B cell (primary cell): ENCODE measurements around the gene MMP14. TPM values are rescaled to one million over a fixed set of nuclear protein-coding genes. Genes with fewer than 3 reads are reported as not detected.

Source experiments
- ATAC-seq: fragments of 200-7000 bp; cut with Tn5 transposase; one replicate; pipeline ENCODE4 v1.10.0; 2021; ENCODE audit warnings: low read depth, mild to moderate bottlenecking, moderate number of reproducible peaks, moderate library complexity
- CTCF ChIA-PET: fragments of 350-600 bp; sonication (Branson Sonifier 250); formaldehyde crosslinking; loops from one replicate; lab custom pipeline; 2021; ENCODE audit warnings: antibody characterized with exemption, inconsistent platforms; lab: Charles Lee
- POLR2A ChIA-PET: fragments of 350-600 bp; sonication (Branson Sonifier 250); formaldehyde crosslinking; loops from one replicate; lab custom pipeline; 2021; ENCODE audit warnings: antibody characterized with exemption; lab: Charles Lee
- DNase-seq: peaks from one replicate; pipeline ENCODE4 v3.0.0; 2013
- H2AFZ ChIP-seq: 2 replicates; pipeline ENCODE4 v1.6.1; 2012; ENCODE audit warnings: mild to moderate bottlenecking, low read depth, low read length; ENCODE audit not compliant: insufficient read depth, poor library complexity, severe bottlenecking
- H3K27ac ChIP-seq, 2 donors: 1 replicate in 1 of 2; 2 replicates in 1 of 2; pipeline ENCODE4 v1.5.1; 2012 to 2013; ENCODE audit warnings: low read length in 2 of 2, mild to moderate bottlenecking in 2 of 2, moderate library complexity in 1 of 2
- H3K27me3 ChIP-seq, 4 experiments: fragments of 200-600 bp in 1 of 4; sonication (generic) in 1 of 4; replicated peaks in 1 of 4; 1 replicate in 2 of 4; 2 replicates in 2 of 4; pipeline versions ENCODE4 v1.6.1 to v1.7.0; 2013 to 2016; ENCODE audit warnings: low read length in 3 of 4, mild to moderate bottlenecking in 2 of 4, mixed read lengths in 1 of 4, moderate library complexity in 1 of 4; ENCODE audit not compliant: insufficient read depth in 4 of 4, control insufficient read depth in 3 of 4; ENCODE audit errors: control extremely low read depth in 1 of 4
- H3K36me3 ChIP-seq, 2 experiments: replicated peaks in 1 of 2; 1 replicate in 1 of 2; 2 replicates in 1 of 2; pipeline versions ENCODE4 v1.6.1 to v1.7.1; 2013; ENCODE audit warnings: low read length in 1 of 2; ENCODE audit not compliant: insufficient read depth in 2 of 2, control insufficient read depth in 1 of 2; ENCODE audit errors: control extremely low read depth in 1 of 2, extremely low read depth in 1 of 2
- H3K4me1 ChIP-seq, 2 donors: fragments of 200-600 bp in 1 of 2; sonication (generic) in 1 of 2; 1 replicate in 1 of 2; 2 replicates in 1 of 2; pipeline versions ENCODE4 v1.5.1 to v1.6.1; 2013 to 2017; ENCODE audit warnings: low read length in 2 of 2; ENCODE audit not compliant: control insufficient read depth in 2 of 2, insufficient read depth in 2 of 2
- H3K4me2 ChIP-seq: replicated peaks from 2 replicates; pipeline ENCODE3; 2012; ENCODE audit warnings: mild to moderate bottlenecking, low read depth, low read length; ENCODE audit not compliant: poor library complexity, severe bottlenecking
- H3K4me3 ChIP-seq, 5 experiments: fragments of 200-600 bp in 1 of 5; sonication (generic) in 1 of 5; 1 replicate in 3 of 5; 2 replicates in 2 of 5; pipeline versions ENCODE4 v1.5.1 to v1.7.0; 2011 to 2016; ENCODE audit warnings: low read length in 4 of 5, mild to moderate bottlenecking in 4 of 5, low read depth in 2 of 5, control low read depth in 1 of 5, moderate library complexity in 1 of 5; ENCODE audit not compliant: insufficient read depth in 1 of 5; ENCODE audit errors: control extremely low read depth in 1 of 5, extremely low read depth in 1 of 5
- H3K79me2 ChIP-seq: fragments of 200-600 bp; sonication (generic); one replicate; pipeline ENCODE4 v1.6.0; 2016; ENCODE audit warnings: low read length; ENCODE audit not compliant: control insufficient read depth, insufficient read depth
- H3K9ac ChIP-seq: fragments of 200-600 bp; sonication (generic); 2 replicates; pipeline ENCODE4 v1.6.1; 2017; ENCODE audit warnings: mild to moderate bottlenecking, low read length, moderate library complexity
- H3K9me3 ChIP-seq, 3 donors: one replicate each; pipeline versions ENCODE4 v1.6.1 to v1.7.1; 2013; ENCODE audit warnings: low read length in 2 of 3; ENCODE audit not compliant: control insufficient read depth in 2 of 3, insufficient read depth in 1 of 3; ENCODE audit errors: control extremely low read depth in 1 of 3
- H4K20me1 ChIP-seq: 2 replicates; pipeline ENCODE4 v1.6.0; 2012; ENCODE audit warnings: mild to moderate bottlenecking, low read length; ENCODE audit not compliant: insufficient read depth, control insufficient read depth, poor library complexity, severe bottlenecking
- H3K27ac Mint-ChIP-seq: one replicate; pipeline ENCODE4 v1.8.0; 2021; ENCODE audit warnings: mixed read lengths
- H3K27me3 Mint-ChIP-seq: one replicate; pipeline ENCODE4 v1.8.0; 2021; ENCODE audit warnings: mixed read lengths
- H3K4me1 Mint-ChIP-seq: one replicate; pipeline ENCODE4 v1.8.0; 2021; ENCODE audit warnings: mixed read lengths
- H3K4me3 Mint-ChIP-seq: one replicate; pipeline ENCODE4 v1.8.0; 2021; ENCODE audit warnings: mixed read lengths
- H3K9me3 Mint-ChIP-seq: one replicate; pipeline ENCODE4 v1.8.0; 2022; ENCODE audit warnings: mixed read lengths; ENCODE audit not compliant: insufficient read depth
- CTCF ChIP-seq: fragments of 200-600 bp; IDR thresholded peaks from one replicate; pipeline ENCODE4 v1.8.0; 2022; ENCODE audit warnings: antibody characterized with exemption, mild to moderate bottlenecking
- EZH2 ChIP-seq: IDR thresholded peaks from 2 replicates; pipeline ENCODE4 v1.6.1; 2012; ENCODE audit warnings: borderline replicate concordance, low read depth, mild to moderate bottlenecking, moderate library complexity, low read length; ENCODE audit not compliant: insufficient read depth, poor library complexity, severe bottlenecking
- WGBS: methylation state at CpG from one replicate; pipeline ENCODE4 v1.1.5; 2013; ENCODE audit warnings: missing lambda C conversion rate; ENCODE audit not compliant: insufficient coverage; 5-methylcytosine and 5-hydroxymethylcytosine counted together
- intact Hi-C: fragments of 100-400 bp; cut with micrococcal nuclease; formaldehyde crosslinking; loops from one replicate; pipeline ENCODE4 v1.10.0; 2022
- polyA plus RNA-seq: library from polyadenylated mRNA; depleted of rRNA; stranded (reverse); fragments of >200 nt; gene quantifications from 2 replicates; pipeline ENCODE4 v1.2.3, GENCODE V29; 2012
- total RNA-seq, 2 donors: library from RNA; stranded (reverse); fragments of 120-200 nt in 1 of 2; gene quantifications; 1 replicate in 1 of 2; 2 replicates in 1 of 2; pipeline versions ENCODE4 v1.2.3 to v1.2.4, GENCODE V29; 2013 to 2022

Gene MMP14
- total and polyA plus RNA-seq, 2 donors (not counting 1 experiment from before 2014, with no cell fraction given): 1.0 to 3.5 TPM

DNA sequence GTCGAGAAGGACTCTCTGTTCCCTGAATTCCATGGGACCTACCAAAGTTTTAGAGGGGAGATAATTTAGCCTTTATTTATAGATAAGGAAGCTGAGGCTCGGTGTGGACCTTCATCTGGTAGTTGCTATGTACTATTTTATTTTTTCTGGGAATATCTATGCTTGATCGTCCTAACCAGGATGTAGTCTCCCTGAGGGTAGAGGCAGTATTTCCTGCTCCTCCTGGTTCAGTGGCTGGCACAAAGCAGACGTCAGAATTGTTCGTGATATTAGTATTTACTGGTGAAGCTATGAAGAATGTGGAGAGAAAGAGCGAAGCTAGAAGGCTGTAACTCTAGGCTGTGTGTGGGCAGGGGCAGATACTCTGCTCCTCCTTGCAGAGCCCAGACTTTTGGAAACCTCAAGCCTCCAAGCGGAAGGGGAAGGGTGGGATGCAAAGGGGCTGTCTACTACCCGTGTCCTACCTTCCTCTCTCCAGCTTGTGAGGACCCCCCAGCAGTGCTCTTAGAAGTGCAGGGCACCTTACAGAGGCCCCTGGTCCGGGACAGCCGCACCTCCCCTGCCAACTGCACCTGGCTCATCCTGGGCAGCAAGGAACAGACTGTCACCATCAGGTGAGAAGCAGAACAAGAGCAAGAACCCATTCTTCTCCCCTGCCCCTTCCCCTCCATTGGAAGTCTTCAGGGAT is 36.6 kb downstream of the MMP14 start:
- Histone ChIP-seq H3K9me3 (no peaks in the 10 kb centered on the region), H3K4me1 (peaks cover 19 to 35% of the 10 kb centered on the region in 2 donors), H3K27me3 (no peaks in the 10 kb centered on the region), H3K79me2 (peaks cover 41% of the 10 kb centered on the region), H3K9ac (peak overlapping the region; percentile 96), H4K20me1 (peaks cover 45% of the 10 kb centered on the region), H3K4me2 (peak overlapping the region; percentile 85), H3K4me3 (peak overlapping the region; percentile 79 to 97 (median 92)), H3K27ac (peak overlapping the region; percentile 84 to 88), H2AFZ (peak overlapping the region; percentile 76), H3K36me3 (peaks cover 2 to 50% of the 10 kb centered on the region in 2 experiments)
- H3K4me1 Mint-ChIP-seq: peaks cover 36% of the 10 kb centered on the region
- no peak for ATAC-seq
- H3K9me3 Mint-ChIP-seq: no peaks in the 10 kb centered on the region
- H3K27me3 Mint-ChIP-seq: no peaks in the 10 kb centered on the region
- WGBS: 72% methylated on average over 10 of the region's 10 CpGs
- H3K27ac Mint-ChIP-seq: peak overlapping the region; percentile 88
- no peak for DNase-seq
- ChIA-PET CTCF (interaction anchor here (0.7 to 7.9 kb wide), 32 partner anchors 10 to 488 kb away, joined by 3 to 111 read pairs (median 6); partner anchors contain the start of genes AJUBA, CDH24, DAD1 and HAUS4), POLR2A (interaction anchor here (0.5 to 4.6 kb wide), 11 partner anchors 8 to 1417 kb away, joined by 3 to 61 read pairs (median 5); partner anchors contain the start of genes CHD8 and CPNE6)
- peak overlapping the region; percentile 87 for H3K4me3 Mint-ChIP-seq
- intact Hi-C loops: loop anchor here (1.0 to 5.0 kb wide), 4 partner anchors 27 to 134 kb away; partner anchors contain the start of gene AJUBA
- TF ChIP-seq CTCF: no peak
- TF ChIP-seq EZH2: no peak
